WTC11 (cell line): Measurements from ENCODE around the gene CKM.

ENCODE experiments used
- CREB1 ChIP-seq: sonication (generic); formaldehyde crosslinking; IDR thresholded peaks from 2 replicates; pipeline ENCODE4 v1.8.0; 2023; ENCODE audit warnings: mild to moderate bottlenecking, missing genetic modification reagents
- CTCF ChIP-seq: fragments of 200-600 bp; IDR thresholded peaks from 2 replicates; pipeline ENCODE4 v1.8.0; 2022; ENCODE audit warnings: antibody characterized with exemption
- FOXJ3 ChIP-seq: sonication (generic); formaldehyde crosslinking; IDR thresholded peaks from 2 replicates; pipeline ENCODE4 v1.9.0; 2021; ENCODE audit warnings: missing genetic modification reagents, mild to moderate bottlenecking, borderline replicate concordance
- IRF1 ChIP-seq: sonication (generic); formaldehyde crosslinking; IDR thresholded peaks from 2 replicates; pipeline ENCODE4 v1.8.0; 2023; ENCODE audit warnings: missing genetic modification reagents
- PRDM15 ChIP-seq: sonication (generic); formaldehyde crosslinking; IDR thresholded peaks from 2 replicates; pipeline ENCODE4 v1.8.0; 2022; ENCODE audit warnings: missing genetic modification reagents
- TCF7 ChIP-seq: sonication (generic); formaldehyde crosslinking; IDR thresholded peaks from 2 replicates; pipeline ENCODE4 v1.8.0; 2022; ENCODE audit warnings: mild to moderate bottlenecking, low read depth, missing genetic modification reagents, moderate library complexity
- ZNF532 ChIP-seq: fragments of 250-450 bp; sonication (Bioruptor Pico); IDR thresholded peaks from 2 replicates; pipeline ENCODE4 v1.9.0; 2021; ENCODE audit warnings: mild to moderate bottlenecking, borderline replicate concordance

- TF ChIP-seq CTCF (no peak), FOXJ3 (CRISPR knock-in tag) (no peak), ZNF532 (CRISPR knock-in tag) (no peak), IRF1 (CRISPR knock-in tag) (no peak), CREB1 (CRISPR knock-in tag) (no peak), TCF7 (no peak), PRDM15 (CRISPR knock-in tag) (no peak)
These were observed 60.1 kb downstream of the CKM start for GRCh38 chr19:45262570-45262969.
